22Rv1 (cell line): ENCODE measurements around the gene EIF3C.
"Not testable (repeated sequence)": the region's sequence is repeated elsewhere in the genome, so short reads cannot be mapped to it uniquely, and the experiment has no call there.

Experiments used
- ZFX ChIP-seq: fragments of 450-650 bp; IDR thresholded peaks from 2 replicates; pipeline ENCODE4 v1.6.1; 2017; ENCODE audit warnings: antibody characterized with exemption, borderline replicate concordance
- TF ChIP-seq, protein P1 (sequence below): fragments of 450-650 bp; IDR thresholded peaks from 2 replicates; pipeline ENCODE4 v1.5.1; 2017; ENCODE audit warnings: mild to moderate bottlenecking

GRCh38 chr16:28732455-28733124, 21.3 kb downstream of the EIF3C start:
- TF ChIP-seq, protein P1, sequence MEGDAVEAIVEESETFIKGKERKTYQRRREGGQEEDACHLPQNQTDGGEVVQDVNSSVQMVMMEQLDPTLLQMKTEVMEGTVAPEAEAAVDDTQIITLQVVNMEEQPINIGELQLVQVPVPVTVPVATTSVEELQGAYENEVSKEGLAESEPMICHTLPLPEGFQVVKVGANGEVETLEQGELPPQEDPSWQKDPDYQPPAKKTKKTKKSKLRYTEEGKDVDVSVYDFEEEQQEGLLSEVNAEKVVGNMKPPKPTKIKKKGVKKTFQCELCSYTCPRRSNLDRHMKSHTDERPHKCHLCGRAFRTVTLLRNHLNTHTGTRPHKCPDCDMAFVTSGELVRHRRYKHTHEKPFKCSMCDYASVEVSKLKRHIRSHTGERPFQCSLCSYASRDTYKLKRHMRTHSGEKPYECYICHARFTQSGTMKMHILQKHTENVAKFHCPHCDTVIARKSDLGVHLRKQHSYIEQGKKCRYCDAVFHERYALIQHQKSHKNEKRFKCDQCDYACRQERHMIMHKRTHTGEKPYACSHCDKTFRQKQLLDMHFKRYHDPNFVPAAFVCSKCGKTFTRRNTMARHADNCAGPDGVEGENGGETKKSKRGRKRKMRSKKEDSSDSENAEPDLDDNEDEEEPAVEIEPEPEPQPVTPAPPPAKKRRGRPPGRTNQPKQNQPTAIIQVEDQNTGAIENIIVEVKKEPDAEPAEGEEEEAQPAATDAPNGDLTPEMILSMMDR: not testable (repeated sequence)
- TF ChIP-seq ZFX: not testable (repeated sequence)
